HG03342 (cell line): ENCODE data around the gene NAA10.

Source experiments
- ATAC-seq: cut with Tn5 transposase; IDR thresholded peaks from one replicate; pipeline ENCODE4 v1.9.1; 2021; ENCODE audit warnings: mild to moderate bottlenecking, moderate library complexity; ENCODE audit not compliant: unreplicated experiment

NAA10 gene

GRCh38 chrX:153950127-153950526, 15.3 kb upstream of the NAA10 start:
- no peak for ATAC-seq

GRCh38 chrX:153948847-153949805, 14.3 kb upstream of the NAA10 start:
- ATAC-seq = no peak

GRCh38 chrX:153948002-153948466, 13.2 kb upstream of the NAA10 start:
- no peak for ATAC-seq

GRCh38 chrX:153947009-153947769, 12.4 kb upstream of the NAA10 start:
- ATAC-seq = peak; percentile 91

- no peak for ATAC-seq
Observed at GRCh38 chrX:153945956-153946943, 11.4 kb upstream of the NAA10 start.

- no peak for ATAC-seq
Observed at GRCh38 chrX:153944800-153945150, 9.9 kb upstream of the NAA10 start.

GRCh38 chrX:153944140-153944799, 9.4 kb upstream of the NAA10 start, which contains the start of gene RENBP:
RENBP (minus strand) TSS chrX:153944643; CDS start chrX:153944610, 33 bp downstream.
- no peak for ATAC-seq

- no peak for ATAC-seq
Observed at GRCh38 chrX:153941336-153942252, 6.8 kb upstream of the NAA10 start.

GRCh38 chrX:153939573-153939972, 4.7 kb upstream of the NAA10 start:
- ATAC-seq = no peak

- no peak for ATAC-seq
Observed at GRCh38 chrX:153938226-153938786, 3.5 kb upstream of the NAA10 start.

GRCh38 chrX:153937056-153937455, 2.2 kb upstream of the NAA10 start:
- ATAC-seq = no peak

- ATAC-seq = peak; percentile 1
Observed at GRCh38 chrX:153935326-153935851, 552 bp upstream of the NAA10 start.

GRCh38 chrX:153934148-153934761, 582 bp downstream of the NAA10 start:
- peak; percentile 25 for ATAC-seq

- ATAC-seq = no peak
Observed at GRCh38 chrX:153933748-153934147, 1.1 kb downstream of the NAA10 start.

- ATAC-seq = no peak
Observed at GRCh38 chrX:153932220-153932915, 2.5 kb downstream of the NAA10 start.

- ATAC-seq = no peak
Observed at GRCh38 chrX:153931748-153932147, 3.1 kb downstream of the NAA10 start.

- no peak for ATAC-seq
Observed at GRCh38 chrX:153931151-153931550, 3.7 kb downstream of the NAA10 start.
